Activated CD4-positive, alpha-beta T cell treated with anti-CD3 and anti-CD28 coated beads, Interleukin-2, amount 50 U/mL, for 48 hours (primary cell): ENCODE data around the gene ARHGEF16.

Experiments
- DNase-seq, 2 experiments: peaks; one replicate each; pipeline ENCODE4 v3.0.0-alpha.2; 2020

Gene ARHGEF16

DNA sequence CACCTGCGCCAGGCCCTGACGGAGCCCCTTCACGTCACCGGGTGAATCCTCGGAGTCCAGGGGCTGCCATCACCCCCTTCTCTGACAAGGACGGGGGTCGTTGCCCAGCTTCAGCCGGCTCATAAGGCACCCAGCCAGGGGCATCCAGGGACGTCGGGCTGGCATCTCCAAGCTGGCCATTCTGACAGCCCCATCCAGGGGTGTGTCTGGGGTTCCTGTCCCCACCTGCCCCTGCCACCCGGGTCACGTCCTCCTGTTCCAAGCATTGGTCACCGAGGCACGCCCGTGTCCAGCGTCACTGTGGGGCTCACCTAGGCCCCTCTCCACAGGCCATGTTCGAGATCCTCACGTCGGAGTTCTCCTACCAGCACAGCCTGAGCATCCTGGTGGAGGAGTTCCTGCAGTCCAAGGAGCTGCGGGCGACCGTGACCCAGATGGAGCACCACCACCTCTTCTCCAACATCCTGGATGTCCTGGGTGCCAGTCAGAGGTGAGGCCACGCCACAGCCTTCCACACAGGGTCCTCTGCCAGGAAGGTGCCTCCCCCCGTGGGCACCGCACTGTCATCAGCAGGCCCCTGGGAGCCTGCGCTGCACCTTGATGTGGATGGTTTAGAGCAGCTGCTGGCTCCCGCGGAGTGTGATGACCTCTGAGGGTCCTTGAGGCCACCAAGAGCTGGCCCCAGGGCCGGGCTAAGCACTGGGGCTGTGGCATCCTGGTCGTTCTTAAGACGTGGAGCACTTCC, 14.8 kb downstream of the ARHGEF16 start:
- no peak for DNase-seq

GRCh38 chr1:3469849-3470649, 15.6 kb downstream of the ARHGEF16 start:
- DNase-seq, result no peak

- no peak for DNase-seq
Measured at GRCh38 chr1:3470650-3471355, 16.3 kb downstream of the ARHGEF16 start.

DNA sequence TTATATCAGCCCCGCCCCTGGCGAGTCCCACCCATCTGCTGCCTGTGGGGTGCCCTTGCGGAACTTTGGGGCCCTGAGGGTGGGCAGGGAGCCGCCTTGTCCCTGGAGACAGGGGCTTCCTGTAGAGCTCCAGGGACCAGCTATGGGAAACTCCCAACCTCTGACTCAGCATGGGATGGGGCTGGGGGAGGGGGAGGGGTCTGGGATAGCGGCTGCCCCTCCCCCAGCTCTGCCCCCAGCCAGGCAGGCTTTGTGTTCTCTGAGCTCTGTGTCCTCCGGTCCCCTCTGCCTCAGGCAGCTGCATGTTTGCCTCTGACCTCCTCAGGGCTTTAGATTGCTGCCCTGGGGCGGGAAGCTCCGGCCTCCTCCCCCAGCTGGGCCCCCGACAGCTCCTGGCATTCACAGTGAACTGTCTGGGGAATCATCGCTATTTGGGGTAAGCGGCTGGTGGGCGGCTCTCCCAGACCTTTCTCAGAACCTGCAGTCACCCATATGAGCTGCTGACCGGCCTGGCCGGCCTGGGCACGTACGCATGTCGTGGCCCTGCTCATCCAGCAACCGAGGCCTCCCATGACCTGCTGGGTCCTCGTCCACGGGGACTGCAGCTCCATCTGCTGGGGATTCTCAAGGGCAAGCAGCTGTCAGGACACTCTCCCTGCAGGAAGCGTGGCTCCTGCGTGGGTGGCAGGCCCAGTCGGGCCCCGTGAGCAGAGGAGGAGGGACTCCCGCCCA, 17.1 kb downstream of the ARHGEF16 start:
- DNase-seq, result no peak

- no peak for DNase-seq
Measured at GRCh38 chr1:3472088-3472850, 17.8 kb downstream of the ARHGEF16 start.

GRCh38 chr1:3472906-3473305, 18.4 kb downstream of the ARHGEF16 start:
- DNase-seq, result no peak

DNA sequence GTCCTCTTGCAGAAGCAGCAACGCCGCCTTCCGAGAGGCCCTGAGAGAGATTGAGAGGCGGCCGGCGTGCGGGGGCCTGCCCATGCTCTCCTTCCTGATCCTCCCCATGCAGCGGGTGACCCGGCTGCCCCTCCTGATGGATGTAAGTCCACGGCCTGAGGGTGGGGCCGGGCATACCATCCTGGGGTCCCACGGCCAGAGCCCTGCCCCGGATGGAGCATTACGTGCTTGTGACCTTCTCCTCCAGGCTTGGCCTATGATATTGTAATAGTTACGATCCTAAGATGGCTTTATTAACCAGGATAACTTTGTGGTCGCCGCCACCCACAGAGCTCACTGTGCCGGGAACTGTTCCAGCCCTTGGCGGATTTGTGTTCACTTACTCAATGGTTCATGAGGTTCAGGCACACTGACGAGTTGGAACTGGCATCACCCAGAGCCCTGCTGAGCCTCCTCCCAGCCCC, 18.9 kb downstream of the ARHGEF16 start:
- DNase-seq, result no peak

- DNase-seq, result no peak
Measured at GRCh38 chr1:3474016-3474415, 19.6 kb downstream of the ARHGEF16 start.

- no peak for DNase-seq
Measured at GRCh38 chr1:3474421-3474820, 20.0 kb downstream of the ARHGEF16 start.

DNA sequence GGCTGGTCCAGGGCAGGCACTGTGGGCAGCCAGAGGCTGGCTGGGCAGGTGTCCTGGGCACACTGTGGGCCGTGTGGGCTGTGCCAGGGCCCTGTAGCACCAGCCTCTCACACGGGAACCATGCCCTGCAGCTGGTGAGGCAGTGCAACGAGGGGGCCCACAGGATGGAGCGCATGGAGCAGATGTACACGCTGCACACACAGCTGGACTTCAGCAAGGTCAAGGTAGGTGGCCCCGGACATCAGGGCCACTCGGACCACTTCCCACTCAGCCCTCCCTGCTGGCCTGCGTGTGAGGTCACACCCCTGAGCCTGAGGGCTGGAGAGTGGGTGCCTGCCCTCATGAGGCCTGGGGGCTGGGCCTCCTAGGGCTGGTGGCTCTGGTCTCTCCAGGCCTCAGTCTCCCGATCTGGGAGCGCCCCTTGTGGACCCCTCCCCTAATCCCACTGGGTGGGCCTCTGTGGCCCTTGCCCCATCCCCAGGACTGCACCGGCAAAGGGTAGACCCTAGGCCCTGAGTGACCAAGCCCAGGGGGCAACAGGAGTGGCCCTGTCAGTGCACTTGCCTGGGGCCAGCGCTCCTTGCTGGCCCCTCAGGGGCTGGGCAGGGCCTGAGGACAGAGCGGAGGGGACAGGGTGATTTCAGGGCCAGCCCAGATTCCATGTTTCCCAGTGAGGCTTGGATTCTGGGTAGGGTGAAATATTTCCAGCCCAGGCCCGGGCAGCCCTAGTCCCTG, 21.5 kb downstream of the ARHGEF16 start:
- DNase-seq, result no peak

- no peak for DNase-seq
Measured at GRCh38 chr1:3476666-3477065, 22.2 kb downstream of the ARHGEF16 start.

DNA sequence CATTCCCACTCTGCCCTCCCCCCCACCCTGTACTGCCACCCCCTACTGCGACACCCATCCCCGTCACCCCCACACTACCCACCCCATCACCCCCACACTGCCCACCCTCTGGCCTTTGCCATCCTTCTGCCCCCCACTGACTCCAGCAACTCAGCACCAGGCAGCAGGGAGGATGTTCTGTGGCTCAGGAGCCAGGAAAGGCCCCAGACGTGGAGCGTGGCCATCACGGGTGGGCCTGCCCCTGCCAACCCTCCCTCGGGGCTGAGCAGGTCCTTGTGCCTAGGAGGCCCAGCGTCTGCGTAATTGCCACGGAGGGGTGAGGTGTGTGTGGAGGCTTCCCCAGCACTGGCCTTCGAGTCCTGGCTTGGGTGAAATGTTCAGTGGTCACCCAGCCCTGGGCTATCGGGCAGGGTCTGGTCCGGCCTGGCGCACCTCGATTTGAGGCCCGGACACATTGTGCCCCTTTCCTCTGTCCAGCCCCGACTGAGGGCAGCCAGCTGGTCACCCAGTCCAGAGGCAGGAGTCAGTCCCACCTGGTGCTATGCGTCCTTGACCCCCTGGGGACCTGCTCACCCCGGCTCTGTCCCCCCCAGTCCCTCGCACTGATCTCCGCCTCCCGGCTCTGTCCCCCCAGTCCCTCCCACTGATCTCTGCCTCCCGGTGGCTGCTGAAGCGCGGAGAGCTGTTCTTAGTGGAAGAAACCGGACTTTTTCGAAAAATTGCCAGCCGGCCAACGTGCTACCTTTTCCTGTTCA, 23.0 kb downstream of the ARHGEF16 start:
- no peak for DNase-seq

GRCh38 chr1:3478187-3478586, 23.7 kb downstream of the ARHGEF16 start:
- no peak for DNase-seq

- DNase-seq, result no peak
Measured at GRCh38 chr1:3479511-3480368, 25.3 kb downstream of the ARHGEF16 start.

DNA sequence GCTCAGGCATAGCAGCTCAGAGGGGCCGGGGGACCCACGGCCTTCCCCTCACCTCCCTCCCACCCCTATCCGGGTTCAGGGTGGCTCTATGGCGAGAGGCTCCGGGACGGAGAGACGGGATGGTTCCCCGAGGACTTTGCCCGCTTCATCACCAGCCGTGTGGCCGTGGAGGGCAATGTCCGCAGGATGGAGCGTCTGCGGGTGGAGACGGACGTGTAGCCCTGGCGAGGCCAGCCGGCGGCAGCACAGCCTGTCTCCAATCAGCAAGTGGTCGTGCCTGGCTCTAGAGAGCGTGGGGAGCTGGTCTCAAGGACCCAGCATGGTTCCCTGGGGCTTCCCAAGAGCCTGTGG, 25.9 kb downstream of the ARHGEF16 start:
- no peak for DNase-seq

DNA sequence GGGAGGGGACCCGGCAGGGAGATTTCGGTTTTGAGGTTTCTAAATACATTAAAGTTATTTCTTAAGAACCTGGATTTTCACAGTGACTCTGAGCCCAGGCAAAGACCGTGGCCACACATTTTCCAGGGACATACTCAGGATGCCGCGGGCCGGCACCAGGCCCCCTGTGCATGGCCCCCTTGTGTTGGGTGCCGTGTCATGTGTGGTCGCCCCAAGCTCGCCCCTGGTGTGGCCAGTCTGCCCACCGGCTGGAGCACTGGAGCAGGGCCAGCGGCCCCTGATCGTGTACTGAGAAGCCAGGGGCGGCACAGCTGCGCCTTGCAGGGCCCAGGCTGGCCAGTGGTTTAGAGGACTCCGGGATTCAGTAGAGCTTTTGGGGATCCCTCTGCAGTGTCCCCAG, 26.6 kb downstream of the ARHGEF16 start:
- DNase-seq, result no peak

- DNase-seq, result no peak
Measured at GRCh38 chr1:3481836-3482375, 27.4 kb downstream of the ARHGEF16 start.

GRCh38 chr1:3482378-3482849, 27.9 kb downstream of the ARHGEF16 start:
- DNase-seq, result peak in 1 of 2 experiments; percentile 13

- no peak for DNase-seq
Measured at GRCh38 chr1:3483380-3483779, 28.9 kb downstream of the ARHGEF16 start.
